ENCODE data around the gene MFSD2B.

GRCh38 chr2:24007693-24008092 is 2.2 kb upstream of the MFSD2B start:
- TF ChIP-seq POLR2AphosphoS5 (IDR thresholded peaks at IDR 0.05; ENCODE audit: insufficient read depth in 1 of 2, low read depth in 1 of 2) (no peak), POLR2A (IDR thresholded peaks at IDR 0.05) (no peak)
- TF ChIP-seq, protein P1, sequence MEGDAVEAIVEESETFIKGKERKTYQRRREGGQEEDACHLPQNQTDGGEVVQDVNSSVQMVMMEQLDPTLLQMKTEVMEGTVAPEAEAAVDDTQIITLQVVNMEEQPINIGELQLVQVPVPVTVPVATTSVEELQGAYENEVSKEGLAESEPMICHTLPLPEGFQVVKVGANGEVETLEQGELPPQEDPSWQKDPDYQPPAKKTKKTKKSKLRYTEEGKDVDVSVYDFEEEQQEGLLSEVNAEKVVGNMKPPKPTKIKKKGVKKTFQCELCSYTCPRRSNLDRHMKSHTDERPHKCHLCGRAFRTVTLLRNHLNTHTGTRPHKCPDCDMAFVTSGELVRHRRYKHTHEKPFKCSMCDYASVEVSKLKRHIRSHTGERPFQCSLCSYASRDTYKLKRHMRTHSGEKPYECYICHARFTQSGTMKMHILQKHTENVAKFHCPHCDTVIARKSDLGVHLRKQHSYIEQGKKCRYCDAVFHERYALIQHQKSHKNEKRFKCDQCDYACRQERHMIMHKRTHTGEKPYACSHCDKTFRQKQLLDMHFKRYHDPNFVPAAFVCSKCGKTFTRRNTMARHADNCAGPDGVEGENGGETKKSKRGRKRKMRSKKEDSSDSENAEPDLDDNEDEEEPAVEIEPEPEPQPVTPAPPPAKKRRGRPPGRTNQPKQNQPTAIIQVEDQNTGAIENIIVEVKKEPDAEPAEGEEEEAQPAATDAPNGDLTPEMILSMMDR (IDR thresholded peaks at IDR 0.05) = no peak
